T-helper 1 cell treated with Interleukin-12 subunit alpha and Interleukin-12 subunit beta and Interleukin-4 antibody, amounts not matched to agents 30 ng/mL and 1 ng/mL, for 36 hours (primary cell): ENCODE results near the gene HPRT1. TPM values are rescaled to one million over a fixed set of nuclear protein-coding genes. Genes with fewer than 3 reads are reported as not detected.

ENCODE experiments used
- intact Hi-C: fragments of 100-400 bp; cut with micrococcal nuclease; formaldehyde crosslinking; loops from one replicate; pipeline ENCODE4 v1.15.1; 2024
- total RNA-seq: library from RNA; stranded (reverse); gene quantifications from 2 replicates; pipeline ENCODE4 v1.2.3, GENCODE V29; 2022

Gene HPRT1
- total RNA-seq, 1 donor from 2014 or later: 71.7 TPM

DNA sequence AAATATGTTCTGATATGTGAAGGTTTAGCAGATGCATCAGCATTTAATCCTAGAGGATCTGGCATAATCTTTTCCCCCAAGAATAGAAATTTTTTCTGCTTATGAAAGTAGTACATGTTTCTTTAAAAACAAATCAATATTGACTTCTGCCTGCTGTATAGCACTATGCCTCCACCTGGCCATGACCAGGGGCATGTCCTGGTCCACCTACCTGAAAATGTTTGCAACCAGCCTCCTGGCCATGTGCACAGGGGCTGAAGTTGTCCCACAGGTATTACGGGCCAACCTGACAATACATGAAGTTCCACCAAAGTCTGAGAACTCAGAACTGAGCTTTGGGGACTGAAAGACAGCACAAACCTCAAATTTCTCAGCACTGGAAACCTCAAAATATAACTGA is 10.0 kb downstream of the HPRT1 start:
- intact Hi-C loops: no loop called here

- intact Hi-C loops: no loop called here
Observed at GRCh38 chrX:134472041-134472440, 12.1 kb downstream of the HPRT1 start.

DNA sequence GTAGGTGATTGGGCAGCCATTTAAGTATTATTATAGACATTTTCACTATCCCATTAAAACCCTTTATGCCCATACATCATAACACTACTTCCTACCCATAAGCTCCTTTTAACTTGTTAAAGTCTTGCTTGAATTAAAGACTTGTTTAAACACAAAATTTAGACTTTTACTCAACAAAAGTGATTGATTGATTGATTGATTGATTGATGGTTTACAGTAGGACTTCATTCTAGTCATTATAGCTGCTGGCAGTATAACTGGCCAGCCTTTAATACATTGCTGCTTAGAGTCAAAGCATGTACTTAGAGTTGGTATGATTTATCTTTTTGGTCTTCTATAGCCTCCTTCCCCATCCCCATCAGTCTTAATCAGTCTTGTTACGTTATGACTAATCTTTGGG is 16.3 kb downstream of the HPRT1 start:
- intact Hi-C loops: no loop called here

DNA sequence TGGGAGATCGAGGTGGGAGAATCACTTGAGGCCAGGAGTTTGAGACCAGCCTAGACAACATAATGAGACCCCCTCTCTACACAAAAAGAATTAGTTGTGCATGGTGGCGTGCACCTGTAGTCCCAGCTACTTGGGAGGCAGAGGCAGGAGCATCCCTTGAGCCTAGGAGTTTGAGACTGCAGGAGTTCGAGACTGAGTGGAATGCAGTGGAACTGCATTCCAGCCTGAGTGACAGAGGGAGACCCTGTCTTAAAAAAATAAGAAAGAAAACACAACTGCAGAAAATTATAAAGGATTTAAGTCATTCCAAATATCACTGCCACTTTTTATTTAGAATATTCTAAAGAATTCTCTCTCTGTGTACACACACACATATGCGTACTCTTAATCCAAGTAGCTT is 18.4 kb downstream of the HPRT1 start:
- intact Hi-C loops: no loop called here

GRCh38 chrX:134480061-134480460 is 20.1 kb downstream of the HPRT1 start:
- intact Hi-C loops: no loop called here

- intact Hi-C loops: no loop called here
Observed at GRCh38 chrX:134481339-134481738, 21.4 kb downstream of the HPRT1 start.

DNA sequence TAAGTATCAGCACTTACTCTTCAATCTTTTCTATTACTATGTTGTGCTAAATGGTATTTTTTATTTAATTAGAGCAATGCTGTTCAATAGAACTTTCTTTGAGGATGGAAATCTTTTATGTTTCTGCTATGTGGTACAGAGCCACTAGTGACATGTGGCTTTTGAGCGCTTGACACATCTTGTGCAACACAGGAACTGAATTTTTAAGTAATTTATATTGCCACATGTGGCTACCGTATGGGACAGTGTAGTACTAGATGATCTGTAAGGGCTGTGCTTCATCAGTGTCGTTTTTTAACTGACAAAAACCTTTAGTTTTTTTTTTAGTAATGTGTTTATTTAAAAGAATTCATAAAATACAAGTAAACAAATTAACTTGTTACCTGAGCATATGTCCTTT is 22.4 kb downstream of the HPRT1 start:
- intact Hi-C loops: no loop called here

GRCh38 chrX:134484039-134484438 is 24.1 kb downstream of the HPRT1 start:
- intact Hi-C loops: loop anchor here (1.0 kb wide), 5 partner anchors 64 to 515 kb away; no protein-coding TSS in a partner anchor

- intact Hi-C loops: no loop called here
Observed at GRCh38 chrX:134501941-134502340, 42.0 kb downstream of the HPRT1 start.

DNA sequence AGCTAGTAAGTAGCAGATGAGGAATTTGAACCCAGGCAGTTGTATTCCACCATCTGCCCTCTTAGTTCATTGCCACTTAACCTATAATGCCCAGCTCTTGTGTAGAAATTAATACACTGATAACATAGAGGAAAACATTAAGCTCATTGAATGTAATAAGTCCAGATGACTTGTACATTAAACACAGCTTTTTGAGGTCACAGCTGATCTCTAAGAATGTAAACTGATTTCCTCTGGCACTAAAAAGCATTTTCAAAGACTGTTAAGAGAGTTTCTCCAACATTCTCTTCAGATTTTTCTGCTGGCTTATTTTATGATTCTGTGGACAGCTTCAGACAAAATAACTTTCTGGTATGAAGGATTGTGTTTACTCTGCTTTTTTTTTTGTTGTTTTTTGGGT is 42.7 kb downstream of the HPRT1 start:
- intact Hi-C loops: no loop called here

- intact Hi-C loops: no loop called here
Observed at GRCh38 chrX:134512566-134512965, 52.6 kb downstream of the HPRT1 start.

DNA sequence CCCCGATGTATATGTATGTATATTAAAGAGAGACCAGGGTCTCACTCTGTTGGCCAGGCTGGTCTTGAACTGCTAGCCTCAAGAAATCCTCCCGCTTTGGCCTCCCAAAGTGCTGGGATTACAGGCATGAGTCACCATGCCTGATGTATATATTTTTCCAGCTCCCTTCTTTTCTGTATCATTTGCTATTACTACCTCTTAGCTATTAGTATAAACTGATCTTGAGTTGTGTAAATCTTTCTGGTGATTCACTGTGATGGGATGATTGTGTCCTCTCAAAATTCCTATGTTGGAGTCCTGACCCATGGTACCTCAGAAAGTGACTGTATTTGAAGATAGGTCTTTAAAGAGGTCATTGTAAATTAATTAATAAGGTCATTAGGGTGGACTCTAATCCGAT is 53.1 kb downstream of the HPRT1 start:
- intact Hi-C loops: no loop called here

GRCh38 chrX:134520860-134521390 is 61.0 kb downstream of the HPRT1 start:
- intact Hi-C loops: loop anchor here (1.0 kb wide), 2 partner anchors 241 to 262 kb away; no protein-coding TSS in a partner anchor

GRCh38 chrX:134524181-134524580 is 64.2 kb downstream of the HPRT1 start:
- intact Hi-C loops: no loop called here

DNA sequence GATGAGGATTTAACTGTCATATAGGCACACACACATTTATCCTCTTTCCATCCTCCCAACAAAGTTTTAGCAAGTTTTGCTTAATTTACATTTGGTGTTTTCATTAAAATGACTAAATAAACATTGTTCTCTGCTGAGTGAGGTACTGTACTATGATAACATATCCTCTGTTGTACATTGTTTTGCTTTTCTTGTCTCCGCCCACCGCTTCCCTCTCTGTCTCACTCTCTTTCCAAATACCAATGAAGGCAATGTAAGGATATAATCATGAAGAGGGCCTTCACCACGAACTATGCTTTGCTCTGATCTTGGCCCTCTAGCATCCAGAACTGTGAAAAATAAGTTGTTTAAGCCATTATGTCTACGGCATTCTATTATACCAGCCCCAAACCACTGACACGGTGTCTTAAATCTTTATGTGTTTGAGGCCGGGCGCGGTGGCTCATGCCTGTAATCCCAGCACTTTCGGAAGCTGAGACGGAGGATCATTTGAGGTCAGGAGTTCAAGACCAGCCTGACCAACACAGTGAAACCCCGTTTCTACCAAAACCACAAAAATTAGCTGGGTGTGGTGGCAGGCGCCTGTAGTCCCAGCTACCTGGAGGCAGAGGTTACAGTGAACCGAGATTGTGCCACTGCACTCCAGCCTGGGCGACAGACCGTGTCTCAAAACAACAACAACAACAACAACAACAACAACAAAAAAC is 65.3 kb downstream of the HPRT1 start:
- intact Hi-C loops: no loop called here

GRCh38 chrX:134526399-134526798 is 66.4 kb downstream of the HPRT1 start:
- intact Hi-C loops: no loop called here

DNA sequence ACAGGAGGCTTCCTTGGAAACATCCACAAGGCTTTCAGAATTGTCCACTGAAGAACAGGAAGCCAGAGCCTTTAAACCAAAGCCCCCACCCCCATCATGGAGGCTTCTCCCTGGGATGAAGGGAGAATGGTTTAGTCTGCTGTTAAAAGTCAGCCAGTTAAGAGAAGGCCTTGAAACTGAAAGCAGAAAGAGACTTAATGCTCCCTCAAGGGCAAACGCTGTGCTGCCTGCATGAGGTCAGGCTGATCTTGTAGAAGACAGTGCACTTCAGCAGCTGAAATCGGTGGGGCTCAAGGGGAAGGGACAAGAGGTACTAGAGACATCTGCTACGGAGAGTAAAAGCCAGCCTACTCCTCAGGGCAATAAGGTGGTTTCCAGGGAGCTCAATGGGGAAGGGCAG is 69.0 kb downstream of the HPRT1 start:
- intact Hi-C loops: no loop called here

- intact Hi-C loops: no loop called here
Observed at GRCh38 chrX:134529481-134529880, 69.5 kb downstream of the HPRT1 start.

GRCh38 chrX:134530845-134531244 is 70.9 kb downstream of the HPRT1 start:
- intact Hi-C loops: no loop called here

GRCh38 chrX:134533352-134533751 is 73.4 kb downstream of the HPRT1 start:
- intact Hi-C loops: no loop called here

GRCh38 chrX:134533952-134534351 is 74.0 kb downstream of the HPRT1 start:
- intact Hi-C loops: no loop called here

- intact Hi-C loops: no loop called here
Observed at GRCh38 chrX:134537179-134537955, 77.4 kb downstream of the HPRT1 start.

DNA sequence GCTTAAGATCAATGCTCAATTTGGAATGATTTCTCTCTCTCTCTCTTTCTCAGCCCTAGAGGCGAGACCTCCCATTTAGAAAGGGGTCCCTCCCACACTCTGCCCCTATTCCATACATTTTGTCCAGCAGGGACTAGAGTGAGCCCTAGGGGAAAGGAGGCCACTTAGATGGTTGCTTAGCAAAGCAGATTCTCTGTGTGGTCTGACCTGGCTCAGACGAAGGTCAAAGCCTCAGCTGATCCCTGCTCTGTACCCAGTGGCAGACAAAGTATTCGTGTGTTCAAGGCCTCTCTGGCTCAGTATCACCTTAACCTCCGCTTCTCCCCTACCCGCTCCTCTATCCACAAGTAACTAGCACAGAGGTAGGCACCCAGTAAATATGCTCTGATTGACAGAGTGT is 78.4 kb downstream of the HPRT1 start:
- intact Hi-C loops: no loop called here
